ENCODE results near the gene ATL1. TPM values are rescaled to one million over a fixed set of nuclear protein-coding genes. Genes with fewer than 3 reads are reported as not detected.
A peak's percentile ranks its signal among the peaks of the same experiment; 100 is the strongest.

The ATL1 gene
- total and polyA plus RNA-seq, 2 of the 8 experiments (the other 6 are each of a cell fraction or from before 2014, with no cell fraction given), result 4.0 to 5.9 TPM

- Histone ChIP-seq H3K9ac (replicated peaks in 1 of 4; ENCODE audit: extremely low read depth in 1 of 4, low read depth in 3 of 4, low read length in 3 of 4) (no peak overlapping the region), H2BK15ac (ENCODE audit: low read length) (no peak overlapping the region), H3K79me1 (ENCODE audit: low read depth, low read length) (peaks cover 7% of the 10 kb centered on the region; the same call in 1 of the 2 replicates), H2AFZ (ENCODE audit: low read length) (no peak overlapping the region), H3K79me2 (ENCODE audit: control insufficient read depth in 1 of 2, insufficient read depth in 2 of 2, low read length in 2 of 2) (peaks cover 12 to 94% of the 10 kb centered on the region in 2 experiments), H3K56ac (replicated peaks; ENCODE audit: insufficient read length, low read depth, low read length) (no peak overlapping the region), H3K27ac (ENCODE audit: low read depth, low read length) (0 out of 2 replicates have a peak overlapping the region, but pooled peaks have one; percentile 18), H4K8ac (ENCODE audit: extremely low read depth, insufficient read depth, low read length) (no peak overlapping the region), H3K4ac (replicated peaks; ENCODE audit: insufficient read length, low read depth, low read length) (no peak overlapping the region), H2BK120ac (replicated peaks; ENCODE audit: low read depth, low read length) (no peak overlapping the region), H3K23me2 (ENCODE audit: low read depth, low read length) (no peaks in the 10 kb centered on the region), H3K27me3 (replicated peaks in 1 of 4; ENCODE audit: control insufficient read depth in 3 of 4, extremely low read depth in 1 of 4, insufficient read depth in 3 of 4, low read length in 3 of 4) (peaks cover 0 to 1% (median 0%) of the 10 kb centered on the region in 4 experiments; a peak in 1 of 7 replicates), H2BK20ac (ENCODE audit: low read length) (no peak overlapping the region), H3K36me3 (ENCODE audit: control insufficient read depth in 2 of 4, insufficient read depth in 4 of 4, low read length in 3 of 4) (peaks cover 0 to 2% (median 0%) of the 10 kb centered on the region in 4 experiments; a peak in 2 of 8 replicates), H2BK12ac (ENCODE audit: low read depth, low read length) (no peak overlapping the region), H3K23ac (ENCODE audit: insufficient read length) (no peak overlapping the region), H4K20me1 (replicated peaks in 1 of 2; ENCODE audit: control insufficient read depth in 1 of 2, insufficient read depth in 2 of 2, low read length in 2 of 2) (peaks cover 0 to 8% of the 10 kb centered on the region in 2 experiments), H3K18ac (ENCODE audit: extremely low read depth, low read length) (no peak overlapping the region), H3K14ac (ENCODE audit: insufficient read length) (no peak overlapping the region), H3K4me3 (ENCODE audit: extremely low read depth in 1 of 4, insufficient read depth in 2 of 4, low read depth in 3 of 4, low read length in 4 of 4) (no peak overlapping the region), H3K9me3 (ENCODE audit: insufficient read depth in 2 of 2, low read depth in 1 of 2, low read length in 1 of 2) (no peaks in the 10 kb centered on the region), H4K91ac (replicated peaks; ENCODE audit: insufficient read length, low read length) (no peak overlapping the region), H2BK5ac (ENCODE audit: low read depth, low read length) (no peak overlapping the region), H3K4me1 (replicated peaks in 1 of 4; ENCODE audit: control insufficient read depth in 3 of 4, insufficient read depth in 4 of 4, low read length in 3 of 4) (peaks cover 0 to 4% (median 1%) of the 10 kb centered on the region in 4 experiments; a peak in 2 of 7 replicates), H4K5ac (ENCODE audit: insufficient read length, low read depth, low read length) (no peak overlapping the region), H2AK5ac (ENCODE audit: low read depth, low read length) (no peak overlapping the region), H3K4me2 (ENCODE audit: insufficient read depth in 1 of 2, low read depth in 2 of 2, low read length in 2 of 2) (no peak overlapping the region)
- CTCF ChIA-PET (ENCODE audit: partially characterized antibody), result interaction anchor here (0.9 kb wide), 1 partner anchor 204 kb away, joined by 3 read pairs; no protein-coding TSS in a partner anchor
- 92% methylated on average over 2 of the region's 2 CpGs; no CpG with 5 or more reads in 1 of the 2 experiments for WGBS, 2 experiments (ENCODE audit: extremely low coverage in 1 of 2, insufficient coverage in 1 of 2, insufficient read length in 1 of 2, insufficient replicate concordance in 2 of 2, low coverage in 1 of 2, low lambda C conversion rate in 2 of 2, missing lambda C conversion rate in 1 of 2)
- POLR2A ChIA-PET (ENCODE audit: partially characterized antibody), result interaction anchor here (1.0 kb wide), 1 partner anchor 9 kb away, joined by 3 read pairs; no protein-coding TSS in a partner anchor
- FAIRE-seq (peak; percentile 13), DNase-seq (ENCODE audit: low read depth in 1 of 2, low spot score in 2 of 2) (no peak)
- TF ChIP-seq SRF (IDR thresholded peaks at IDR 0.05; ENCODE audit: low read depth, low read length) (no peak), JUND (IDR thresholded peaks at IDR 0.05; ENCODE audit: low read length) (no peak), RBBP5 (IDR thresholded peaks at IDR 0.05; ENCODE audit: borderline replicate concordance, low read depth, low read length) (no peak), GTF2F1 (IDR thresholded peaks at IDR 0.05; ENCODE audit: borderline replicate concordance, low read depth, low read length) (no peak)
- TF ChIP-seq, protein P1, sequence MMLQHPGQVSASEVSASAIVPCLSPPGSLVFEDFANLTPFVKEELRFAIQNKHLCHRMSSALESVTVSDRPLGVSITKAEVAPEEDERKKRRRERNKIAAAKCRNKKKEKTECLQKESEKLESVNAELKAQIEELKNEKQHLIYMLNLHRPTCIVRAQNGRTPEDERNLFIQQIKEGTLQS (IDR thresholded peaks at IDR 0.05; ENCODE audit: insufficient read depth, low read depth, low read length), result no peak
Observed at GRCh38 chr14:50524060-50524459, 35.9 kb upstream of the ATL1 start.

Measured in H1 (cell line).